Vagina (tissue), 2 donors: ENCODE results near the gene SDHC. TPM values are rescaled to one million over a fixed set of nuclear protein-coding genes. Genes with fewer than 3 reads are reported as not detected.

Experiments
- DNase-seq, 2 donors: peaks; one replicate each; pipeline ENCODE4 v3.0.0-alpha.2; 2017; ENCODE audit errors: extremely low spot score in 2 of 2
- H3K27ac ChIP-seq: fragments of 200-600 bp; sonication (generic); one replicate; pipeline ENCODE4 v1.5.1; 2019
- H3K27me3 ChIP-seq: fragments of 200-600 bp; sonication (generic); one replicate; pipeline ENCODE4 v1.5.1; 2019
- H3K36me3 ChIP-seq, 2 donors: fragments of 200-600 bp; sonication (generic); one replicate each; pipeline ENCODE4 v1.5.1; 2017 to 2019
- H3K4me1 ChIP-seq: fragments of 200-600 bp; sonication (generic); one replicate; pipeline ENCODE4 v1.5.1; 2019
- H3K4me3 ChIP-seq, 2 donors: fragments of 200-600 bp; sonication (generic); 1 replicate in 1 of 2; 2 replicates in 1 of 2; pipeline ENCODE4 v1.5.1; 2016 to 2019
- H3K9me3 ChIP-seq: fragments of 200-600 bp; sonication (generic); one replicate; pipeline ENCODE4 v1.5.1; 2019
- POLR2A ChIP-seq, 2 donors: fragments of 450-650 bp; IDR thresholded peaks; one replicate each; pipeline ENCODE4 v1.6.1; 2017; ENCODE audit warnings: antibody characterized with exemption in 2 of 2, mild to moderate bottlenecking in 2 of 2, moderate library complexity in 2 of 2
- POLR2AphosphoS5 ChIP-seq, 2 donors: sonication (generic); formaldehyde crosslinking; IDR thresholded peaks; one replicate each; pipeline ENCODE4 v1.9.0; 2017; ENCODE audit warnings: antibody characterized with exemption in 2 of 2, mild to moderate bottlenecking in 2 of 2, low read depth in 1 of 2; ENCODE audit not compliant: insufficient read depth in 1 of 2
- intact Hi-C: fragments of 100-400 bp; cut with DNase I; formaldehyde crosslinking; loops from one replicate; pipeline ENCODE4 v1.15.1; 2023
- total RNA-seq: library from RNA; depleted of rRNA; stranded (reverse); fragments of >200 nt; gene quantifications from one replicate; pipeline ENCODE4 v1.2.3, GENCODE V29; 2016
- TF ChIP-seq, protein P1 (sequence below), 3 experiments: fragments of 450-650 bp in 2 of 3; fragments of 200-600 bp in 1 of 3; sonication (generic) in 1 of 3; IDR thresholded peaks; one replicate each; pipeline ENCODE4 v1.5.1; 2017 to 2019; ENCODE audit warnings: antibody characterized with exemption in 3 of 3, mild to moderate bottlenecking in 2 of 3, moderate library complexity in 2 of 3

Gene SDHC
- total RNA-seq, 1 donor from 2014 or later, result 44.9 TPM

DNA sequence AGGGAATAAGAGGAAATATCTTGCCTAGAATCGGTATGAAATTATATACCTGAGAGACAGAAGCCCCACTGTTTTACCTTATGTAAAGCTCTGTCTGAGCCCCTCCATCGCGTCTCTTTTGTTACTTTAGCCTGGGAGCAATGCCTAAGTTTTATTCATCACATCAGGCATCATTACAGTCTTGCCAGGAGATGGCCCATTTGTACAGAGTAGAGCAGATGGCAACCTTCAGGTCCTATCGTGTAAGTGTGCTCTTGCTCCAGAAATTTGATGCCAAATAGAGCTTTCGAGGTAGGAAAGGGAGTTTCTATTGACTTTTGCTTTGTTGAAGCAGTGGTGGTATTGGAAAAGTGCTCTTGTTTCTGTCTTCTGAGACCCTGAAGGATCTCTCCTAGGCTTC lies 28.6 kb downstream of the SDHC start:
- Histone ChIP-seq H3K4me1 (no peaks in the 10 kb centered on the region), H3K4me3 (no peak overlapping the region), H3K27me3 (no peaks in the 10 kb centered on the region), H3K36me3 (peaks cover 0 to 34% of the 10 kb centered on the region in 2 donors), H3K27ac (no peak overlapping the region), H3K9me3 (no peaks in the 10 kb centered on the region)
- no peak for DNase-seq
- no peak for TF ChIP-seq POLR2A (IDR thresholded peaks at IDR 0.05)
- no peak for TF ChIP-seq POLR2AphosphoS5 (IDR thresholded peaks at IDR 0.05; ENCODE audit: insufficient read depth in 1 of 2, low read depth in 1 of 2)
- TF ChIP-seq, protein P1, sequence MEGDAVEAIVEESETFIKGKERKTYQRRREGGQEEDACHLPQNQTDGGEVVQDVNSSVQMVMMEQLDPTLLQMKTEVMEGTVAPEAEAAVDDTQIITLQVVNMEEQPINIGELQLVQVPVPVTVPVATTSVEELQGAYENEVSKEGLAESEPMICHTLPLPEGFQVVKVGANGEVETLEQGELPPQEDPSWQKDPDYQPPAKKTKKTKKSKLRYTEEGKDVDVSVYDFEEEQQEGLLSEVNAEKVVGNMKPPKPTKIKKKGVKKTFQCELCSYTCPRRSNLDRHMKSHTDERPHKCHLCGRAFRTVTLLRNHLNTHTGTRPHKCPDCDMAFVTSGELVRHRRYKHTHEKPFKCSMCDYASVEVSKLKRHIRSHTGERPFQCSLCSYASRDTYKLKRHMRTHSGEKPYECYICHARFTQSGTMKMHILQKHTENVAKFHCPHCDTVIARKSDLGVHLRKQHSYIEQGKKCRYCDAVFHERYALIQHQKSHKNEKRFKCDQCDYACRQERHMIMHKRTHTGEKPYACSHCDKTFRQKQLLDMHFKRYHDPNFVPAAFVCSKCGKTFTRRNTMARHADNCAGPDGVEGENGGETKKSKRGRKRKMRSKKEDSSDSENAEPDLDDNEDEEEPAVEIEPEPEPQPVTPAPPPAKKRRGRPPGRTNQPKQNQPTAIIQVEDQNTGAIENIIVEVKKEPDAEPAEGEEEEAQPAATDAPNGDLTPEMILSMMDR (IDR thresholded peaks at IDR 0.05), result no peak
- intact Hi-C loops, result no loop called here

DNA sequence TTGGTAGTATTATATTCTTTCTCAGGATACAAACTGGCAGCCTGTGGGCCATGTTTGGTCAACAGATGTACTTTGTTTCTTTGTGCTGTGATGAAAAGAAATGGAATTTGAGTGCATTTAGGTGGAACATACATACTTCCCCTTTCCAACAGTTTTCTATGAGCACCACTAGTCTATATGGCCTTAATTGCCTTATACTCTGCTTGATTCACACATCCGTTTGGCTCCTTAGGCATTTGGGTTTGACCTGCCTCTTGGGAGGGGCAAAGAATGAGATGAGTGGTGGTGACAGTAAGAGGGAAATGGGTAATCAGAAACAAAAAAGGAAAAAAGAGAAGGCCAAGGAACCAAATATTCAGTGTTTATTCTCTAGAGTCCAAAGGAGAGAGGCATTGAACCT lies 36.5 kb downstream of the SDHC start:
- H3K27ac ChIP-seq, result no peak overlapping the region
- H3K36me3 ChIP-seq, result peaks cover 0 to 4% of the 10 kb centered on the region in 2 donors
- no peak for TF ChIP-seq POLR2AphosphoS5 (IDR thresholded peaks at IDR 0.05; ENCODE audit: insufficient read depth in 1 of 2, low read depth in 1 of 2)
- intact Hi-C loops, result no loop called here
- no peak overlapping the region for H3K4me3 ChIP-seq
- H3K9me3 ChIP-seq, result no peaks in the 10 kb centered on the region
- no peaks in the 10 kb centered on the region for H3K4me1 ChIP-seq
- DNase-seq, result no peak
- H3K27me3 ChIP-seq, result no peaks in the 10 kb centered on the region

DNA sequence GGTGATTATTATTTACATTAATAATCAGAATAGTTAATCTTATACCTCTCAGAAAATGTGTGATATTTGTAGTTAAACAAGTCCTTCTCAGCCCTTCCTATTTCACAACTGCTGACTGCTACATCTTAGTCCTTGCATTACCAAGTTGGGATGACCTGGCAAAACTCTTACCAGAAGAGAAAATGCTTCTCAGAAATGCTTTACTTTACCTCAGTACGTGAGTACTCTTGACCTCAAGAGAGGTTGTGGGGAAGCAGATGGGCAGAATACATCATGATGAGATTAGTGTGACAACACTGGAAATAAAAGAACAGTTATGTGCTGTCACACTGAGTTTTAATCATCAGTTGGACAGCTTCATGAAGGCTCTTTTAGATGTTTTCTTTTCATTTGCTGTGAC lies 37.3 kb downstream of the SDHC start:
- Histone ChIP-seq H3K27me3 (no peaks in the 10 kb centered on the region), H3K4me1 (no peaks in the 10 kb centered on the region), H3K36me3 (peaks cover 0 to 4% of the 10 kb centered on the region in 2 donors), H3K27ac (no peak overlapping the region), H3K9me3 (no peaks in the 10 kb centered on the region), H3K4me3 (no peak overlapping the region)
- DNase-seq, result no peak
- TF ChIP-seq POLR2A (IDR thresholded peaks at IDR 0.05) (no peak), POLR2AphosphoS5 (IDR thresholded peaks at IDR 0.05; ENCODE audit: insufficient read depth in 1 of 2, low read depth in 1 of 2) (no peak)
- TF ChIP-seq, protein P1 (IDR thresholded peaks at IDR 0.05), result no peak
- intact Hi-C loops, result no loop called here

DNA sequence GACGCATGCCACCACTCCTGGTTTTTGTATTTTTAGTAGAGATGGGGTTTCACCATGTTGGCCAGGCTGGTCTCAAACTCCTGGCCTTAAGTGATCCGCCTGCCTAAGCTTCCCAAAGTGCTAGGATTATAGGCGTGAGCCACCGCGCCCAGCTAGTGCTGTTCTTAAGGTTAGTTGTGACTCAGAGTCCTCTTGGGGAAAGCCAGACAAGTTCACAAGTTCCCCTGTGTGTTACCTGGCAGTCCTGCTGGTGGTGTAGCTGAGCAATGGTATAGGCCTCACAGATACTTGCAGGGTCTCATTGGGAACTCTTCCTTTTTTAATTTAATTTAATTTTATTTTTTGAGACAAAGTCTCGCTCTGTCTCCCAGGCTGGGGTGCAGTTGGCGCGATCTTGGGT lies 42.9 kb downstream of the SDHC start:
- Histone ChIP-seq H3K4me3 (no peak overlapping the region), H3K9me3 (no peaks in the 10 kb centered on the region), H3K27ac (no peak overlapping the region), H3K4me1 (no peaks in the 10 kb centered on the region), H3K36me3 (peaks cover 0 to 4% of the 10 kb centered on the region in 2 donors), H3K27me3 (no peaks in the 10 kb centered on the region)
- TF ChIP-seq POLR2AphosphoS5 (IDR thresholded peaks at IDR 0.05; ENCODE audit: insufficient read depth in 1 of 2, low read depth in 1 of 2) (no peak), POLR2A (IDR thresholded peaks at IDR 0.05) (no peak)
- TF ChIP-seq, protein P1 (IDR thresholded peaks at IDR 0.05), result no peak
- no peak for DNase-seq
- intact Hi-C loops, result no loop called here

DNA sequence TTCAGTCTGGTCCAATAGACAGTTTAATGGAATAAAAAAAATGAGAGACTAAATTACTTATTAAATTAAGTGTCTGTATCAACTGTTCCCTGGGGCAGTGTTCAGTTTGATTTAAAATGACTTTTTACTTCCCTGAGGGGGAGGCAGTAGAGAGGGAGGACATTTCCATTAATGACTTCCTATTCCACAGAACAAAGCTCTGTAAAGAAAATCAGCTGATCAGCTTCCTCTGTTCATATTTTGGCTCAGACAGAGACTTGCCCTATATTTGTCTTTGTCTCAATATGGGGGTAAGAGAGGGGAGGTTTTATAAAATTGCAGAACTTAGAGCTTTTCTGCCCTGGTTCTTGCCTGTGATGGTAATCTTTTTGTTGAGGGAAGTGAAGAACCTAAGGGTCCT lies 45.1 kb downstream of the SDHC start:
- Histone ChIP-seq H3K4me1 (no peaks in the 10 kb centered on the region), H3K4me3 (no peak overlapping the region), H3K27ac (no peak overlapping the region), H3K36me3 (peaks cover 0 to 12% of the 10 kb centered on the region in 2 donors), H3K27me3 (no peaks in the 10 kb centered on the region), H3K9me3 (no peaks in the 10 kb centered on the region)
- no peak for DNase-seq
- intact Hi-C loops, result no loop called here
- TF ChIP-seq POLR2A (IDR thresholded peaks at IDR 0.05) (no peak), POLR2AphosphoS5 (IDR thresholded peaks at IDR 0.05; ENCODE audit: insufficient read depth in 1 of 2, low read depth in 1 of 2) (no peak)
- TF ChIP-seq, protein P1 (IDR thresholded peaks at IDR 0.05), result no peak
